HepG2 (cell line): ENCODE results near the gene AGPAT3. TPM values are rescaled to one million over a fixed set of nuclear protein-coding genes. Genes with fewer than 3 reads are reported as not detected.

Source experiments
- ATAC-seq: fragments of 200-7000 bp; cut with Tn5 transposase; 3 replicates; pipeline ENCODE4 v1.9.1; 2020; ENCODE audit warnings: mild to moderate bottlenecking, moderate library complexity
- BruUV-seq: library from RNA; stranded (reverse); fragments of 400-500 nt; replicated peaks from 2 replicates; lab custom pipeline; 2021; lab: Mats Ljungman, UMichigan
- CTCF ChIA-PET: fragments of 300-600 bp; formaldehyde crosslinking; extraction: SDS; loops from one replicate; lab custom pipeline; 2021; ENCODE audit warnings: low total read pairs, inconsistent platforms, low intra/inter-chr PET ratio; lab: Yijun Ruan, JAX
- POLR2A ChIA-PET: fragments of 350-600 bp; sonication (Branson Sonifier 250); formaldehyde crosslinking; loops from one replicate; lab custom pipeline; 2020; ENCODE audit warnings: antibody characterized with exemption, inconsistent platforms; lab: Yijun Ruan, JAX
- DNase-seq: peaks from one replicate; pipeline ENCODE4 v3.0.0-alpha.2; 2015; ENCODE audit warnings: low spot score
- FAIRE-seq: peaks from 3 replicates; lab custom pipeline; 2011; peaks lifted over from hg19 to GRCh38; lab: Jason Lieb, UNC
- H2AFZ ChIP-seq: one replicate; pipeline ENCODE4 v1.6.1; 2011; ENCODE audit warnings: low read length, inconsistent platforms
- H3K27ac ChIP-seq: fragments of 300-600 bp; 3 replicates; pipeline ENCODE4 v1.8.0; 2011; ENCODE audit warnings: mixed run types, mild to moderate bottlenecking, mixed read lengths, low read length, inconsistent platforms; ENCODE audit not compliant: insufficient read depth; ENCODE audit errors: extremely low read length
- H3K27me3 ChIP-seq, 2 experiments: fragments of 200-600 bp in 1 of 2; 2 replicates in 1 of 2; 3 replicates in 1 of 2; pipeline versions ENCODE4 v1.6.0 to v1.8.0; 2011; ENCODE audit warnings: low read length in 2 of 2, mild to moderate bottlenecking in 2 of 2, moderate library complexity in 2 of 2, inconsistent platforms in 1 of 2; ENCODE audit not compliant: insufficient read depth in 2 of 2, control insufficient read depth in 1 of 2
- H3K36me3 ChIP-seq, 2 experiments: fragments of 200-600 bp in 1 of 2; replicated peaks in 1 of 2; 2 replicates in 1 of 2; 3 replicates in 1 of 2; pipeline versions ENCODE4 v1.5.1 to v1.8.0; 2011; ENCODE audit warnings: low read length in 2 of 2, inconsistent platforms in 1 of 2; ENCODE audit not compliant: insufficient read depth in 2 of 2, control insufficient read depth in 1 of 2
- H3K4me1 ChIP-seq: 2 replicates; pipeline ENCODE4 v1.5.1; 2012; ENCODE audit warnings: low read length, inconsistent platforms; ENCODE audit not compliant: insufficient read depth
- H3K4me2 ChIP-seq: 2 replicates; pipeline ENCODE4 v1.6.0; 2011; ENCODE audit warnings: low read depth, low read length, inconsistent platforms
- H3K4me3 ChIP-seq, 3 experiments: fragments of 200-600 bp in 1 of 3; sonication (generic), shearing (Covaris generic) in 1 of 3; replicated peaks in 1 of 3; 2 replicates each; pipeline ENCODE4 v1.5.1; 2011 to 2016; ENCODE audit warnings: low read length in 3 of 3, inconsistent platforms in 2 of 3, low read depth in 2 of 3, mild to moderate bottlenecking in 2 of 3, control low read depth in 1 of 3, mixed read lengths in 1 of 3; ENCODE audit not compliant: insufficient read depth in 1 of 3
- H3K79me2 ChIP-seq: one replicate; pipeline ENCODE4 v1.6.1; 2011; ENCODE audit warnings: low read length, inconsistent platforms; ENCODE audit not compliant: insufficient read depth
- H3K9ac ChIP-seq: 2 replicates; pipeline ENCODE4 v1.6.0; 2011; ENCODE audit warnings: mild to moderate bottlenecking, low read depth, low read length, inconsistent platforms; ENCODE audit not compliant: insufficient read depth
- H3K9me3 ChIP-seq: 2 replicates; pipeline ENCODE4 v1.5.1; 2012; ENCODE audit warnings: mild to moderate bottlenecking, low read length
- H4K20me1 ChIP-seq: 2 replicates; pipeline ENCODE4 v1.6.0; 2011; ENCODE audit warnings: inconsistent platforms, mild to moderate bottlenecking, low read length, moderate library complexity; ENCODE audit not compliant: insufficient read depth
- ATF7 ChIP-seq, 2 experiments: fragments of 450-650 bp in 1 of 2; sonication (generic) in 1 of 2; formaldehyde crosslinking in 1 of 2; IDR thresholded peaks; 2 replicates each; pipeline versions ENCODE4 v1.4.0 to v1.6.1; 2016 to 2020; ENCODE audit warnings: antibody characterized with exemption in 1 of 2, mild to moderate bottlenecking in 1 of 2, missing genetic modification reagents in 1 of 2
- ATM ChIP-seq: fragments of 450-650 bp; IDR thresholded peaks from 2 replicates; pipeline ENCODE4 v1.7.1; 2017; ENCODE audit warnings: mild to moderate bottlenecking, borderline replicate concordance
- HDAC6 ChIP-seq: fragments of 200-600 bp; sonication (generic); IDR thresholded peaks from 2 replicates; pipeline ENCODE4 v1.7.0; 2017; ENCODE audit warnings: mild to moderate bottlenecking, antibody characterized with exemption, low read length, low read depth
- PRMT3 ChIP-seq: sonication (generic); formaldehyde crosslinking; IDR thresholded peaks from 2 replicates; pipeline ENCODE4 v1.8.1; 2022; ENCODE audit warnings: low read depth, mild to moderate bottlenecking, moderate library complexity, missing genetic modification reagents, borderline replicate concordance
- SNAPC4 ChIP-seq: sonication (generic); formaldehyde crosslinking; IDR thresholded peaks from 2 replicates; pipeline ENCODE4 v1.4.0; 2020; ENCODE audit warnings: mild to moderate bottlenecking, missing genetic modification reagents
- TSC22D2 ChIP-seq: sonication (generic); formaldehyde crosslinking; IDR thresholded peaks from 2 replicates; pipeline ENCODE4 v1.5.1; 2020; ENCODE audit warnings: missing genetic modification reagents, mild to moderate bottlenecking, borderline replicate concordance
- ZNF354B ChIP-seq: sonication (generic); formaldehyde crosslinking; IDR thresholded peaks from 2 replicates; pipeline ENCODE4 v1.8.0; 2022; ENCODE audit warnings: mild to moderate bottlenecking, missing genetic modification reagents
- ZNF451 ChIP-seq: sonication (generic); formaldehyde crosslinking; IDR thresholded peaks from 2 replicates; pipeline ENCODE4 v1.5.0; 2020; ENCODE audit warnings: mild to moderate bottlenecking, missing genetic modification reagents
- ZSCAN12 ChIP-seq: sonication (generic); formaldehyde crosslinking; IDR thresholded peaks from 2 replicates; pipeline ENCODE4 v1.9.0; 2021; ENCODE audit warnings: mild to moderate bottlenecking, missing genetic modification reagents
- WGBS: methylation state at CpG from one replicate; pipeline ENCODE4 v1.1.6; 2017; ENCODE audit warnings: low lambda C conversion rate; 5-methylcytosine and 5-hydroxymethylcytosine counted together
- in situ Hi-C: cut with HindIII; loops from 2 replicates; pipeline ENCODE4 v1.10.0; 2017; ENCODE audit warnings: low pct_unique_long_range_greater_than_20kb; ENCODE audit not compliant: extremely low pct_ligation_motif_present
- intact Hi-C: fragments of 100-400 bp; cut with micrococcal nuclease; formaldehyde crosslinking; loops from one replicate; pipeline ENCODE4 v1.10.0; 2022; ENCODE audit not compliant: unreplicated experiment
- polyA plus RNA-seq, 8 experiments: library from polyadenylated mRNA; depleted of rRNA in 3 of 8; stranded (reverse) in 7 of 8; unstranded in 1 of 8; fragments of >200 nt; fragmentation: Illumina TruSeq in 4 of 8; extraction: Trizol in 4 of 8; gene quantifications; 2 replicates each; pipeline versions ENCODE4 v1.2.1 to v1.2.3, GENCODE V29; 2011 to 2016; ENCODE audit warnings: low read depth in 4 of 8, missing spikeins in 1 of 8, mixed read lengths in 1 of 8; ENCODE audit not compliant: insufficient read depth in 1 of 8
- total RNA-seq, 5 experiments: library from RNA; depleted of rRNA; stranded (reverse); fragments of >200 nt; fragmentation: Illumina TruSeq; extraction: Trizol; gene quantifications; 2 replicates each; pipeline ENCODE4 v1.2.3, GENCODE V29; 2016; ENCODE audit warnings: low read depth in 1 of 5
- TF ChIP-seq, protein P1 (sequence below): sonication (generic); formaldehyde crosslinking; IDR thresholded peaks from 2 replicates; pipeline ENCODE4 v1.5.0; 2020; ENCODE audit warnings: mild to moderate bottlenecking, missing genetic modification reagents

AGPAT3 gene
- total and polyA plus RNA-seq, 2 of the 13 experiments (the other 11 are each of a cell fraction or from before 2014, with no cell fraction given): 32.2 to 54.4 TPM

DNA sequence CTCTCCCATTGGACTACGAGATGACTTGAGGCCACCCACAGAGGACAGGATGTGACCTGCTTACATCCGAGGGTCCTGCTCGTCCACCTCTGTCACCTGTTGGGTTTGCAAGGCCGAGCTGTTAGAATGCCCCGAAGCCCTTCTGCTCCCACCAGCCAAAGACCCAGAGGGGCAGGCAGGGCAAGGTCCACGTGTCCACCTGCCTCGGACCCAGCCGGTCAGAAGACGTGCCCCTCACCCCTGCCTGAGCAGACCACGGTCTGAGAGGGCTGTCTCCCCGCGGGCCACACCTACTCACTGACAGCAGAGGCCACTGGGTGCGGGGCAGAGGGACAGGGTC, 116.8 kb downstream of the AGPAT3 start:
- Histone ChIP-seq H2AFZ (no peak overlapping the region), H3K79me2 (no peaks in the 10 kb centered on the region), H3K4me2 (no peak overlapping the region), H3K36me3 (peaks cover 3 to 17% of the 10 kb centered on the region in 2 experiments; a peak in 3 of 5 replicates), H4K20me1 (no peaks in the 10 kb centered on the region), H3K4me1 (peaks cover 16% of the 10 kb centered on the region), H3K9ac (no peak overlapping the region), H3K27me3 (peaks cover 0 to 8% of the 10 kb centered on the region in 2 experiments; a peak in 2 of 5 replicates), H3K27ac (no peak overlapping the region), H3K9me3 (no peaks in the 10 kb centered on the region), H3K4me3 (no peak overlapping the region)
- no peak for FAIRE-seq
- DNase-seq: no peak
- no peak for ATAC-seq
- in situ Hi-C loops (no loop called here), intact Hi-C loops (no loop called here)
- 91% methylated on average over 10 of the region's 13 CpGs for WGBS
- BruUV-seq: no TSS peak
- TF ChIP-seq ZNF451 (no peak), SNAPC4 (no peak)
- ChIA-PET POLR2A (no interaction called here), CTCF (no interaction called here)

DNA sequence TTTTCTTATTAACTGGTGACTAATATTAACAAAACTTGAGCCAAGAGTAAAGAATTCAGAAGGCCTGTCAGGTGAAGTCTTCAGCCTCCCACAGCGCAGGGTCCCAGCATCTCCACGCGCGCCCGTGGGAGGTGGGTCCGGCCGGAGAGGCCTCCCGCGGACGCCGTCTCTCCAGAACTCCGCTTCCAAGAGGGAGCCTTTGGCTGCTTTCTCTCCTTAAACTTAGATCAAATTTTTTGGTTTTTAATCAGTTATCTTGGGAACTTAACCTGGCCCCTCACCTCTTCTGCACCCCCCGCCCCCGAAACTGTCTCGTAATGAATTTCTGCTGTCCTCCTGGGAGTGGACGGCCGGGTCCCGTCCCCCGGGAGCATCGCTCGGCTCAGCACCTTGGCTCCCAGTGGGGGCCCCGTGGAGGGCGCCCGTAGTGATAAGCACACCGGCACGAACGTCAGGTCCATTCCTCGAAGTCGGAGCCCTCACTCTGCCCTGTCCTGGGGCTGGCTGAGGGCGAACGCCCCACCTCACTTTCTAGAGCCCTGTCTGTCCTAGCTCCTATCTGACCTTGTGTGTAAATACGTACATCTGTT, 117.6 kb downstream of the AGPAT3 start:
- CTCF ChIA-PET: no interaction called here
- TF ChIP-seq HDAC6 (no peak), ZNF354B (CRISPR knock-in tag) (no peak), TSC22D2 (no peak), ATF7 (IDR thresholded peaks at IDR 0.05) (no peak), ATF7 (CRISPR knock-in tag; IDR thresholded peaks at IDR 0.05) (no peak), ATM (no peak), PRMT3 (CRISPR knock-in tag) (no peak), ZSCAN12 (CRISPR knock-in tag) (no peak)
- TF ChIP-seq, protein P1, sequence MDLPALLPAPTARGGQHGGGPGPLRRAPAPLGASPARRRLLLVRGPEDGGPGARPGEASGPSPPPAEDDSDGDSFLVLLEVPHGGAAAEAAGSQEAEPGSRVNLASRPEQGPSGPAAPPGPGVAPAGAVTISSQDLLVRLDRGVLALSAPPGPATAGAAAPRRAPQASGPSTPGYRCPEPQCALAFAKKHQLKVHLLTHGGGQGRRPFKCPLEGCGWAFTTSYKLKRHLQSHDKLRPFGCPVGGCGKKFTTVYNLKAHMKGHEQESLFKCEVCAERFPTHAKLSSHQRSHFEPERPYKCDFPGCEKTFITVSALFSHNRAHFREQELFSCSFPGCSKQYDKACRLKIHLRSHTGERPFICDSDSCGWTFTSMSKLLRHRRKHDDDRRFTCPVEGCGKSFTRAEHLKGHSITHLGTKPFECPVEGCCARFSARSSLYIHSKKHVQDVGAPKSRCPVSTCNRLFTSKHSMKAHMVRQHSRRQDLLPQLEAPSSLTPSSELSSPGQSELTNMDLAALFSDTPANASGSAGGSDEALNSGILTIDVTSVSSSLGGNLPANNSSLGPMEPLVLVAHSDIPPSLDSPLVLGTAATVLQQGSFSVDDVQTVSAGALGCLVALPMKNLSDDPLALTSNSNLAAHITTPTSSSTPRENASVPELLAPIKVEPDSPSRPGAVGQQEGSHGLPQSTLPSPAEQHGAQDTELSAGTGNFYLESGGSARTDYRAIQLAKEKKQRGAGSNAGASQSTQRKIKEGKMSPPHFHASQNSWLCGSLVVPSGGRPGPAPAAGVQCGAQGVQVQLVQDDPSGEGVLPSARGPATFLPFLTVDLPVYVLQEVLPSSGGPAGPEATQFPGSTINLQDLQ (CRISPR knock-in tag): no peak

More for the DNA sequence above, 117.6 kb downstream of the AGPAT3 start:
- in situ Hi-C loops: no loop called here
- POLR2A ChIA-PET: no interaction called here
- H3K27ac ChIP-seq: no peak overlapping the region
- H3K36me3 ChIP-seq: peaks cover 3 to 12% of the 10 kb centered on the region in 2 experiments; a peak in 3 of 5 replicates
- no peak overlapping the region for H3K9ac ChIP-seq
- ATAC-seq: no peak
- H4K20me1 ChIP-seq: no peaks in the 10 kb centered on the region
- intact Hi-C loops: no loop called here
- FAIRE-seq: no peak
- no peak for DNase-seq
- H3K27me3 ChIP-seq: peaks cover 0 to 15% of the 10 kb centered on the region in 2 experiments; a peak in 2 of 5 replicates
- no peak overlapping the region for H2AFZ ChIP-seq
- H3K4me1 ChIP-seq: peaks cover 17% of the 10 kb centered on the region
- whole genome bisulfite sequencing: 95% methylated on average over 32 of the region's 32 CpGs
- no peaks in the 10 kb centered on the region for H3K79me2 ChIP-seq
- H3K4me2 ChIP-seq: no peak overlapping the region
- no TSS peak for BruUV-seq
- no peak overlapping the region for H3K4me3 ChIP-seq
- H3K9me3 ChIP-seq: no peaks in the 10 kb centered on the region
